ENCODE results near the gene ATG5.
"Not testable (repeated sequence)": the region's sequence is repeated elsewhere in the genome, so short reads cannot be mapped to it uniquely, and the experiment has no call there.

Gene ATG5

GRCh38 chr6:106309766-106310373 lies 15.7 kb downstream of the ATG5 start:
- peak; percentile 57 for DNase-seq (ENCODE audit: low spot score)

DNA sequence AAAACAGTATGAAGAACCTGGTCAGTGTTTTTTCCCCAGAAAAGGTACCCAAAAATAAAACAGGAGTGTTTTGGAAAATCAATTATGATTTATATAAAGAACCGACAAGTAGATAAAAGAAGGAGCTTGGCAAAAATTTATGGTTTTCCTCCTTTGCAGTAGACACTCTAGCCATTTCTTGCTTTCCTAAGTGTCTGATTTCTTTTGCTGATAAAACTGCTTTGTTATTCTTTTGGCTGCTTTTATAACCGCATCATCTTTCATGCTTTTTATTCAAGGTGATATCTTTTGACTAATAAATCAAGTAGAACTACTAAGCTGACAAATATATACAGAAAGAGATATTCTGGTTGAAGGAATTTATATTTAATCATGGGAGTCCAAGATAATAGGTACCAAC lies 16.6 kb downstream of the ATG5 start:
- DNase-seq (ENCODE audit: low spot score): no peak

GRCh38 chr6:106305740-106306139 lies 19.8 kb downstream of the ATG5 start:
- DNase-seq (ENCODE audit: low spot score): no peak

DNA sequence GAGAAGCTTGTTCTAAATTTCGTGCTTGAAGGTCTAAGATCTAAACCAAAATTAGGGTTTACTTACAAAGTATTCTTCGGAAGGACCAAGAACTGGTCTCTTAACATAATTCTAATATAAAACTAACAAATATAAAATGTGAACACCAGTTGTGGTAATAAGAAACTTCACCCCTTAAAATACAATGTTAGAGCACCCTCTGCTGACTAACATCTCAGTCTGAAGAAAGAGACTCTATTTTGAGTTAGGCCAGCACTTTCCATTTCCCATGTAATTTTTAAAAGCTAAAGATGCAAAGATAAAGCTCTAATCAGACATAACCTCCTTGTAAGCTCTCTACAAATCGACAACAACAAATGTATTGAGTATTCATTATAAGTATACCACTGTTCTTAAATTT lies 24.6 kb downstream of the ATG5 start:
- peak; percentile 39 for DNase-seq (ENCODE audit: low spot score)

GRCh38 chr6:106300020-106300780 lies 25.4 kb downstream of the ATG5 start:
- no peak for DNase-seq (ENCODE audit: low spot score)

GRCh38 chr6:106293116-106293515 lies 32.4 kb downstream of the ATG5 start:
- DNase-seq (ENCODE audit: low spot score): no peak

DNA sequence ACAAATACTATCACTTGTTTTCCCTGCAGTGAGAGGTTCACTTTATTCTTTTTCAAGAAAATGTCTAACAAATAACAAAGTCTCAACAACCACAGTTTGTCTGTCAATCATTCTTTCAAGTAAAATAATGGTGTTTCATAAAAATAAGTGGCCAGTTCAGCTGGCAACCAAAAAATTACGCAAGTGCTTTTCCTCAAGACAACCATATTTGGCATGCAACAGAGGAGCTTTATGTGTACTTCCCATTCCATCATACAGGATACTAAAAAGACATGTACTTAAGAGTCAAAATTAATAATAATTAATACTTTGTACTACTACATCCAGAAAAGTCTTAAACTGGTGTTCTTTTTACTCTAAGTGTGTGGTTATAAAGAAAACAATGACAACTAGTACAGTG lies 34.6 kb downstream of the ATG5 start:
- no peak for DNase-seq (ENCODE audit: low spot score)

GRCh38 chr6:106290032-106290431 lies 35.5 kb downstream of the ATG5 start:
- no peak for DNase-seq (ENCODE audit: low spot score)

DNA sequence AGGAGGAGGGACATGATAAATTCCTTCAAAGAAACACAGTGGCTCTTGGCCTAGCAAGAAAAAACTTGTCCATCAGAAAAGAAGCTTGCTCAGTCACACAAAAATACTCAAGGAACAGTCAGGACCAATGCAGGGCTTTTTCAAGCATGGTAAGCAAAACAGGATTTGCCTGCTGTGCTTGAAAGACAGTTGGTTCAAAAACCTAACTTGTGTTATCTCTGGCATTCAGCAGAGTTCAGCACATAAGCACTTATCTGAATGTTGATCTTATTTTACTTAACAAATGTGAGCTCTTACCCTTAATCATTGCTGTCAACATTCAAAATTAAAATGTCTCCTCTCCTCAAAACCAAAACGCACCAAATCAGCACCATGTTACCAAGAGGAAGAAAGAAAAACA lies 38.3 kb downstream of the ATG5 start:
- DNase-seq (ENCODE audit: low spot score): no peak

DNA sequence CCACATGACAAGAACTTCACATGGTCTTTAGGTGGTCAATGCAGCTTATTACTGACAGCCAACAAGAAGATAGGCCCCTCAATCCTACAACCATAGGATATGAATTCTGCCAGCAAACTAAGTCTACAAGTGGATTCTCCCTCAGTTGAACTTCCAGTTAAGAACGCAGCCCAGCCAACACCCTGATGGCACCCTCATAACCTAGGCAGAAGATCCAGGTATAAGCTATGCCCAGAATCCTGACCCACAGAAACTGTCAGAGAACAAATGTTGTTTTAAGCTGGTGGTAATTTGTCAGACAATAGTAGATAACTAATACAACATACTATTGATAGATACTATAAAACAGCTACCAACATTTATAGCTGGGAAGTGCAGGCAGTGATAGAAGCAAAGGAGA lies 38.8 kb downstream of the ATG5 start:
- no peak for DNase-seq (ENCODE audit: low spot score)

- no peak for DNase-seq (ENCODE audit: low spot score)
These were observed 42.1 kb downstream of the ATG5 start for GRCh38 chr6:106283481-106283880.

GRCh38 chr6:106281661-106282060 lies 43.9 kb downstream of the ATG5 start:
- DNase-seq (ENCODE audit: low spot score): no peak

GRCh38 chr6:106281088-106281487 lies 44.5 kb downstream of the ATG5 start:
- DNase-seq (ENCODE audit: low spot score): no peak

DNA sequence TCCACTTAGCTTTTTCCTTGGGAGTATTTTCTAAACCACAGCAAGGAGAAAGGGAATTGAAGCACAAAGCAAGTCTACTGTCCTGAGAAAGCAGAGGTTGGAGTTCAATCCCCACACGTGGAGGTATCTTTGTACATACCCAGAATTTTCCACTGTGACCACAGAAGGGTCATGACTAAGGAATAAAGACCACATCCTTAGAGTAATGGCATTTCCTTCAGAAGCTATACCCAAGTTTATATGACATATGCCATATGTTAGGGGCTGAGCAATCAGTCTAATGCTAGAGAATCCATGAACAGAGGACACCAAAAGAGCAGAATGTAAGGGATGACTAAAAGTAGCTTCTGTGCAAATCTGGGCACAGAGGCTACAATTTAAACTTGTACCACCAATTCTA lies 46.4 kb downstream of the ATG5 start:
- DNase-seq (ENCODE audit: low spot score): no peak

GRCh38 chr6:106275692-106276091 lies 49.9 kb downstream of the ATG5 start:
- no peak for DNase-seq (ENCODE audit: low spot score)

DNA sequence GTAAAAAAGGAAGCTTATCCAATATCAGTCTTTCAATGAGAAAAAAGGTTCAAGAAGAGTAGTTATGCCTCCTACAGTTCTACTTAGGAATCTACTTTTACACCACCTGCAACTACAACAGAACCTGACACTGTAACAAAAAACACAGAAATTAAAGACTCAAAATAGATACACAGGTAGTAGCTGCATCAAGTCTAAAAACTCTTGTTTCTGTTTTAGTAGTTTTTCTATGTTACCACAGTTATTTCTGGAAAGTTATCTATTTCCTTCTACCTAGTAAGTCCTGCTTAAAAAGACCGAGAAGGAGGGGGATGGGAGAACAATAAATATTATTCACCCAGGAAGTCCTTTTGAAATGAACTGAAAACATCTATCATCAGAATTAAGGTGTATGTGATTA lies 52.5 kb downstream of the ATG5 start:
- no peak for DNase-seq (ENCODE audit: low spot score)

- DNase-seq (ENCODE audit: low spot score): no peak
These were observed 53.3 kb downstream of the ATG5 start for GRCh38 chr6:106272287-106272686.

DNA sequence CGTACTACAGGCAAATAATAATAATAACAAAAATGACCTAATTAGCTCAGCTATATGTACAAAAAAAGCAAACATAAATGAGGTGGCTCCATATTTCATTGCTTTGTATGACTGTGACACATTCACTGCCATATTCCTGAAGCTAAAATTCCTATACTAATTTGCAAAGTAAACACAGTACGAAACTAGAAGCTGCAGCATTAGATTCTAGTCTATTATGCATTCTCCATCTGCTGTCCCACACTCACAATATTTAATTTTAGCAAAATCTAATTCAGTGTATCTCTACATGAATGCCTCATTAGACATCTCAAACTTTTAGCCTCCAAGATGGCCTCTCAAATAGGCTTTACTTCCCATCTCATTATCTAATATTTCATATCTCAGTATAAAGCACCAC lies 55.1 kb downstream of the ATG5 start:
- no peak for DNase-seq (ENCODE audit: low spot score)

DNA sequence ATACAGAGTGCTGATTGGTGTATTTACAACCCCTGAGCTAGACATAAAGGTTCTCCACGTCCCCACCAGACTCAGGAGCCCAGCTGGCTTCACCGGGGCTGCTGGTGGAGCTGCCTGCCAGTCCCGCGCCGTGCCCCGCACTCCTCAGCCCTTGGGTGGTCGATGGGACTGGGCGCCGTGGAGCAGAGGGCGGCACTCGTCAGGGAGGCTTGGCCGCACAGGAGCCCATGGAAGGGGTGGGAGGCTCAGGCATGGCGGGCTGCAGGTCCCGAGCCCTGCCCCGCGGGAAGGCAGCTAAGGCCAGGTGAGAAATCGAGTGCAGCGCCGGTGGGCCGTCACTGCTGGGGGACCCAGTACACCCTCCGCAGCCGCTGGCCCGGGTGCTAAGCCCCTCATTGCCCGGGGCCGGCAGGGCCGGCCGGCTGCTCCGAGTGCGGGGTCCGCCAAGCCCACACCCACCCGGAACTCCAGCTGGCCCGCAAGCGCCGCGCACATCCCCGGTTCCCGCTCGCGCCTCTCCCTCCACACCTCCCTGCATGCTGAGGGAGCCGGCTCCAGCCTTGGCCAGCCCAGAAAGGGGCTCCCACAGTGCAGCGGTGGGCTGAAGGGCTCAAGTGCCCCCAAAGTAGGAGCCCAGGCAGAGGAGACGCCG lies 56.2 kb downstream of the ATG5 start:
- DNase-seq (ENCODE audit: low spot score): not testable (repeated sequence)

- not testable (repeated sequence) for DNase-seq (ENCODE audit: low spot score)
These were observed 57.1 kb downstream of the ATG5 start for GRCh38 chr6:106268500-106268899.

GRCh38 chr6:106264433-106264832 lies 61.1 kb downstream of the ATG5 start:
- DNase-seq (ENCODE audit: low spot score): not testable (repeated sequence)

- DNase-seq (ENCODE audit: low spot score): not testable (repeated sequence)
These were observed 65.8 kb downstream of the ATG5 start for GRCh38 chr6:106259748-106260147.

- no peak for DNase-seq (ENCODE audit: low spot score)
These were observed 66.8 kb downstream of the ATG5 start for GRCh38 chr6:106258726-106259125.

Data from LoVo (cell line).